H9 (cell line): ENCODE results near the gene SLC24A3. TPM values are rescaled to one million over a fixed set of nuclear protein-coding genes. Genes with fewer than 3 reads are reported as not detected.

Experiments used
- DNase-seq: peaks from one replicate; pipeline ENCODE4 v3.0.0-alpha.2; 2017
- H2AFZ ChIP-seq: one replicate; pipeline ENCODE4 v1.6.1; 2013; ENCODE audit warnings: mild to moderate bottlenecking, low read length, control low read depth, moderate library complexity
- H2AK5ac ChIP-seq: 2 replicates; pipeline ENCODE4 v1.6.1; 2013; ENCODE audit warnings: low read length, control low read depth, mixed read lengths; ENCODE audit not compliant: insufficient read length
- H2BK120ac ChIP-seq: one replicate; pipeline ENCODE4 v1.6.1; 2013; ENCODE audit warnings: low read depth, mild to moderate bottlenecking, low read length, control low read depth, inconsistent platforms; ENCODE audit not compliant: poor library complexity, severe bottlenecking
- H2BK12ac ChIP-seq: 2 replicates; pipeline ENCODE4 v1.6.1; 2013; ENCODE audit warnings: low read length, control low read depth, mixed read lengths, low read depth; ENCODE audit not compliant: insufficient read length
- H2BK15ac ChIP-seq: 2 replicates; pipeline ENCODE4 v1.6.1; 2013; ENCODE audit warnings: low read depth, low read length, control low read depth
- H2BK20ac ChIP-seq: one replicate; pipeline ENCODE4 v1.6.1; 2013; ENCODE audit warnings: low read depth, mild to moderate bottlenecking, low read length, control low read depth, inconsistent platforms; ENCODE audit not compliant: poor library complexity, severe bottlenecking
- H2BK5ac ChIP-seq: 2 replicates; pipeline ENCODE4 v1.6.1; 2013; ENCODE audit warnings: low read length, control low read depth, mixed read lengths; ENCODE audit not compliant: insufficient read length
- H3K14ac ChIP-seq: 2 replicates; pipeline ENCODE4 v1.6.1; 2013; ENCODE audit warnings: low read length, control low read depth; ENCODE audit not compliant: insufficient read depth
- H3K18ac ChIP-seq: 2 replicates; pipeline ENCODE4 v1.6.1; 2013; ENCODE audit warnings: low read depth, mild to moderate bottlenecking, mixed read lengths, low read length, control low read depth; ENCODE audit not compliant: insufficient read length
- H3K23ac ChIP-seq: 2 replicates; pipeline ENCODE4 v1.6.1; 2013; ENCODE audit warnings: low read length, control low read depth, mixed read lengths, low read depth; ENCODE audit not compliant: insufficient read length
- H3K23me2 ChIP-seq: 2 replicates; pipeline ENCODE4 v1.6.1; 2013; ENCODE audit warnings: low read depth, mild to moderate bottlenecking, mixed read lengths, low read length, control low read depth; ENCODE audit not compliant: insufficient read length, poor library complexity, severe bottlenecking
- H3K27ac ChIP-seq: 2 replicates; pipeline ENCODE4 v1.5.1; 2013; ENCODE audit warnings: low read length, control low read depth, mixed read lengths, low read depth; ENCODE audit not compliant: insufficient read length
- H3K27me3 ChIP-seq: 2 replicates; pipeline ENCODE4 v1.6.1; 2013; ENCODE audit warnings: low read length, control low read depth, inconsistent platforms; ENCODE audit not compliant: insufficient read depth
- H3K4ac ChIP-seq: 2 replicates; pipeline ENCODE4 v1.6.1; 2013; ENCODE audit warnings: low read depth, mild to moderate bottlenecking, control low read depth, inconsistent platforms, low read length, moderate library complexity
- H3K4me1 ChIP-seq: 2 replicates; pipeline ENCODE4 v1.6.1; 2013; ENCODE audit warnings: low read length, control low read depth, inconsistent platforms; ENCODE audit not compliant: insufficient read depth
- H3K4me2 ChIP-seq: 2 replicates; pipeline ENCODE4 v1.6.1; 2013; ENCODE audit warnings: low read length, control low read depth, mixed read lengths; ENCODE audit not compliant: insufficient read length, insufficient read depth
- H3K56ac ChIP-seq: 2 replicates; pipeline ENCODE4 v1.6.1; 2013; ENCODE audit warnings: low read depth, mild to moderate bottlenecking, mixed read lengths, low read length, control low read depth; ENCODE audit not compliant: insufficient read length
- H3K79me1 ChIP-seq: 2 replicates; pipeline ENCODE4 v1.6.1; 2013; ENCODE audit warnings: low read depth, mild to moderate bottlenecking, moderate library complexity, low read length, control low read depth, inconsistent platforms; ENCODE audit not compliant: insufficient read depth, poor library complexity, severe bottlenecking
- H3K79me2 ChIP-seq: 2 replicates; pipeline ENCODE4 v1.6.1; 2013; ENCODE audit warnings: low read length, control low read depth, inconsistent platforms; ENCODE audit not compliant: insufficient read depth
- H3K9ac ChIP-seq: 2 replicates; pipeline ENCODE4 v1.6.1; 2013; ENCODE audit warnings: low read length, control low read depth, mixed read lengths; ENCODE audit not compliant: insufficient read length; ENCODE audit errors: extremely low read depth
- H3K9me3 ChIP-seq: one replicate; pipeline ENCODE4 v1.6.1; 2013; ENCODE audit warnings: low read depth, low read length, inconsistent platforms; ENCODE audit not compliant: control insufficient read depth
- H3T11ph ChIP-seq: one replicate; pipeline ENCODE4 v1.6.1; 2013; ENCODE audit warnings: mild to moderate bottlenecking, low read length, control low read depth, inconsistent platforms
- H4K20me1 ChIP-seq: one replicate; pipeline ENCODE4 v1.6.1; 2013; ENCODE audit not compliant: control insufficient read depth, insufficient read length, insufficient read depth
- H4K5ac ChIP-seq: 2 replicates; pipeline ENCODE4 v1.6.1; 2013; ENCODE audit warnings: low read depth, mild to moderate bottlenecking, mixed read lengths, low read length, control low read depth; ENCODE audit not compliant: insufficient read length
- H4K8ac ChIP-seq: replicated peaks from 2 replicates; pipeline ENCODE4 v1.6.1; 2013; ENCODE audit warnings: low read length, control low read depth, mixed read lengths, low read depth; ENCODE audit not compliant: insufficient read length
- H4K91ac ChIP-seq: 2 replicates; pipeline ENCODE4 v1.6.1; 2013; ENCODE audit warnings: low read depth, mild to moderate bottlenecking, moderate library complexity, mixed read lengths, low read length, control low read depth; ENCODE audit not compliant: insufficient read length
- H3K27ac Mint-ChIP-seq, 3 experiments: 2 replicates in 2 of 3; 3 replicates in 1 of 3; pipeline ENCODE4 v1.8.0; 2020 to 2021; ENCODE audit warnings: mixed read lengths in 3 of 3, mild to moderate bottlenecking in 1 of 3, moderate library complexity in 1 of 3
- H3K27me3 Mint-ChIP-seq: 2 replicates; pipeline ENCODE4 v1.8.0; 2021; ENCODE audit warnings: low read depth, mild to moderate bottlenecking, moderate library complexity, mixed read lengths
- H3K36me3 Mint-ChIP-seq, 3 experiments: 2 replicates in 2 of 3; 3 replicates in 1 of 3; pipeline ENCODE4 v1.8.0; 2020 to 2021; ENCODE audit warnings: low read depth in 3 of 3, mixed read lengths in 3 of 3; ENCODE audit not compliant: insufficient read depth in 1 of 3
- H3K4me1 Mint-ChIP-seq, 2 experiments: 2 replicates each; pipeline ENCODE4 v1.8.0; 2020; ENCODE audit warnings: mixed read lengths in 2 of 2
- H3K4me3 Mint-ChIP-seq, 2 experiments: 2 replicates in 1 of 2; 3 replicates in 1 of 2; pipeline ENCODE4 v1.8.0; 2020 to 2021; ENCODE audit warnings: mild to moderate bottlenecking in 2 of 2, mixed read lengths in 2 of 2, moderate library complexity in 1 of 2
- H3K9me3 Mint-ChIP-seq, 2 experiments: 2 replicates in 1 of 2; 3 replicates in 1 of 2; pipeline ENCODE4 v1.8.0; 2020; ENCODE audit warnings: mild to moderate bottlenecking in 2 of 2, mixed read lengths in 2 of 2, moderate library complexity in 1 of 2
- CTCF ChIP-seq: fragments of 200-600 bp; sonication (generic); conservative IDR thresholded peaks from 3 replicates; pipeline ENCODE4 v1.8.0; 2021; ENCODE audit warnings: antibody characterized with exemption, mild to moderate bottlenecking
- WGBS: extraction: QIAGEN DNeasy Blood & Tissue Kit; methylation state at CpG from one replicate; pipeline ENCODE4 v1.1.7; 2013; ENCODE audit warnings: missing lambda C conversion rate, low lambda C conversion rate, mixed read lengths; ENCODE audit not compliant: insufficient read length; ENCODE audit errors: extremely low coverage; 5-methylcytosine and 5-hydroxymethylcytosine counted together
- total RNA-seq: library from RNA; stranded (reverse); gene quantifications from 2 replicates; pipeline ENCODE4 v1.2.1, GENCODE V29; 2021

The SLC24A3 gene
- total RNA-seq, 1 experiment from 2014 or later, result 0.83 TPM

- Mint-ChIP-seq H3K4me1 (peaks cover 0 to under 1% of the 10 kb centered on the region in 2 experiments; a peak in 1 of 4 replicates), H3K9me3 (no peaks in the 10 kb centered on the region), H3K27me3 (peaks cover 2% of the 10 kb centered on the region; the same call in 1 of the 2 replicates), H3K4me3 (no peak overlapping the region), H3K36me3 (no peaks in the 10 kb centered on the region), H3K27ac (no peak overlapping the region)
- no peak for DNase-seq
- H2BK20ac ChIP-seq, result no peak overlapping the region
- H2BK120ac ChIP-seq, result no peak overlapping the region
- H3K18ac ChIP-seq, result no peak overlapping the region
- H3K9me3 ChIP-seq, result no peaks in the 10 kb centered on the region
- H2BK15ac ChIP-seq, result no peak overlapping the region
- no peaks in the 10 kb centered on the region for H3K79me2 ChIP-seq
- H3K4me1 ChIP-seq, result no peaks in the 10 kb centered on the region
- no peak overlapping the region for H4K5ac ChIP-seq
- H4K20me1 ChIP-seq, result no peaks in the 10 kb centered on the region
- H2AFZ ChIP-seq, result no peak overlapping the region
- no peaks in the 10 kb centered on the region for H3K23me2 ChIP-seq
- H3K23ac ChIP-seq, result no peak overlapping the region
- no peak overlapping the region for H2BK12ac ChIP-seq
- no peak overlapping the region for H3K4ac ChIP-seq
- no CpG with 5 or more reads among the region's 5 CpGs for WGBS
- H4K91ac ChIP-seq, result no peak overlapping the region
- no peaks in the 10 kb centered on the region for H3K79me1 ChIP-seq
- H3T11ph ChIP-seq, result no peak overlapping the region
- H3K56ac ChIP-seq, result no peak overlapping the region
- H3K4me2 ChIP-seq, result no peak overlapping the region
- H2BK5ac ChIP-seq, result no peak overlapping the region
- no peak overlapping the region for H3K14ac ChIP-seq
- H3K9ac ChIP-seq, result no peak overlapping the region
- H3K27ac ChIP-seq, result no peak overlapping the region
- no peak for TF ChIP-seq CTCF
- no peak overlapping the region for H4K8ac ChIP-seq
- H2AK5ac ChIP-seq, result no peak overlapping the region
- H3K27me3 ChIP-seq, result no peaks in the 10 kb centered on the region
Measured at GRCh38 chr20:19478320-19478895, 266.0 kb downstream of the SLC24A3 start.
